Lower leg skin (tissue), 4 donors: Measurements from ENCODE around the gene SPATA32. TPM values are rescaled to one million over a fixed set of nuclear protein-coding genes. Genes with fewer than 3 reads are reported as not detected.

ENCODE experiments used
- DNase-seq, 2 donors: peaks; one replicate each; pipeline ENCODE4 v3.0.0-alpha.2; 2019; ENCODE audit warnings: low spot score in 2 of 2
- H3K4me3 ChIP-seq: fragments of 200-600 bp; sonication (generic); 2 replicates; pipeline ENCODE4 v1.5.1; 2017; ENCODE audit warnings: mild to moderate bottlenecking, low read depth; ENCODE audit not compliant: poor library complexity, severe bottlenecking
- CTCF ChIP-seq, 3 donors: fragments of 450-650 bp; IDR thresholded peaks; one replicate each; pipeline ENCODE4 v1.5.1; 2016; ENCODE audit warnings: antibody characterized with exemption in 3 of 3, mild to moderate bottlenecking in 3 of 3, moderate library complexity in 2 of 3
- POLR2A ChIP-seq, 2 donors: fragments of 450-650 bp; IDR thresholded peaks; one replicate each; pipeline ENCODE4 v1.6.1; 2016 to 2017; ENCODE audit warnings: antibody characterized with exemption in 2 of 2, mild to moderate bottlenecking in 1 of 2, moderate library complexity in 1 of 2
- WGBS, 2 donors: methylation state at CpG; one replicate each; pipeline ENCODE4 v1.1.5; 2018; 5-methylcytosine and 5-hydroxymethylcytosine counted together
- intact Hi-C: fragments of 100-400 bp; cut with DNase I; formaldehyde crosslinking; loops from one replicate; pipeline ENCODE4 v1.15.0; 2023; ENCODE audit warnings: low total_unique reads
- total RNA-seq, 4 donors: library from RNA; depleted of rRNA; stranded (reverse); fragments of >200 nt; gene quantifications; one replicate each; pipeline ENCODE4 v1.1.0, GENCODE V29; 2016

Gene SPATA32
- total RNA-seq, 4 donors from 2014 or later: not detected

- DNase-seq: no peak
- WGBS, 2 donors: 80 to 87% methylated on average over 8 of the region's 8 CpGs
- no peak overlapping the region for H3K4me3 ChIP-seq
- TF ChIP-seq CTCF (IDR thresholded peaks at IDR 0.05) (no peak), POLR2A (IDR thresholded peaks at IDR 0.05) (no peak)
- intact Hi-C loops: no loop called here
Measured at GRCh38 chr17:45246338-45246737, 15.6 kb downstream of the SPATA32 start.

- intact Hi-C loops: no loop called here
- 86 to 91% methylated on average over 20 to 21 of the region's 21 CpGs for WGBS, 2 donors
- no peak for DNase-seq
- TF ChIP-seq CTCF (IDR thresholded peaks at IDR 0.05) (no peak), POLR2A (IDR thresholded peaks at IDR 0.05) (no peak)
- no peak overlapping the region for H3K4me3 ChIP-seq
Measured at GRCh38 chr17:45244725-45245656, 16.9 kb downstream of the SPATA32 start.

GRCh38 chr17:45243750-45244149 lies 18.1 kb downstream of the SPATA32 start:
- no peak for TF ChIP-seq CTCF (IDR thresholded peaks at IDR 0.05)
- no peak for TF ChIP-seq POLR2A (IDR thresholded peaks at IDR 0.05)
- no peak for DNase-seq
- intact Hi-C loops: no loop called here
- 85 to 86% methylated on average over 18 of the region's 18 CpGs for WGBS, 2 donors
- H3K4me3 ChIP-seq: no peak overlapping the region

GRCh38 chr17:45242029-45242414 lies 19.9 kb downstream of the SPATA32 start:
- DNase-seq: no peak
- TF ChIP-seq POLR2A (IDR thresholded peaks at IDR 0.05): no peak
- TF ChIP-seq CTCF (IDR thresholded peaks at IDR 0.05): no peak
- no peak overlapping the region for H3K4me3 ChIP-seq
- intact Hi-C loops: no loop called here
- 50 to 78% methylated on average over 2 to 3 of the region's 18 CpGs for WGBS, 2 donors

- no peak overlapping the region for H3K4me3 ChIP-seq
- TF ChIP-seq CTCF (IDR thresholded peaks at IDR 0.05) (no peak), POLR2A (IDR thresholded peaks at IDR 0.05) (no peak)
- intact Hi-C loops: no loop called here
- no peak for DNase-seq
- WGBS, 2 donors: 47 to 63% methylated on average over 19 to 51 of the region's 62 CpGs
Measured at GRCh38 chr17:45241328-45242028, 20.4 kb downstream of the SPATA32 start.
